K562 (cell line): ENCODE results near the gene KRT8. TPM values are rescaled to one million over a fixed set of nuclear protein-coding genes. Genes with fewer than 3 reads are reported as not detected.

Experiments
- C11orf30 ChIP-seq: fragments of 450-650 bp; IDR thresholded peaks from 2 replicates; pipeline ENCODE4 v1.6.1; 2016; ENCODE audit warnings: low read depth, mild to moderate bottlenecking
- DLX4 ChIP-seq: fragments of 250-450 bp; sonication (Bioruptor Pico); IDR thresholded peaks from 2 replicates; pipeline ENCODE4 v1.6.1; 2021; ENCODE audit warnings: mild to moderate bottlenecking
- NFIC ChIP-seq: fragments of 450-650 bp; IDR thresholded peaks from 2 replicates; pipeline ENCODE4 v1.6.1; 2017; ENCODE audit warnings: mild to moderate bottlenecking, inconsistent platforms
- ZKSCAN1 ChIP-seq: fragments of 150-350 bp; IDR thresholded peaks from 2 replicates; pipeline ENCODE4 v1.6.1; 2016; ENCODE audit warnings: low read depth, low read length
- ZNF318 ChIP-seq, 2 experiments: fragments of 450-650 bp; IDR thresholded peaks; 2 replicates each; pipeline ENCODE4 v1.6.1; 2016; ENCODE audit warnings: mild to moderate bottlenecking in 2 of 2, borderline replicate concordance in 1 of 2, low read depth in 1 of 2, moderate library complexity in 1 of 2
- ZNF444 ChIP-seq: fragments of 250-450 bp; sonication (Bioruptor Pico); IDR thresholded peaks from 2 replicates; pipeline ENCODE4 v1.4.0; 2020; ENCODE audit warnings: mild to moderate bottlenecking, moderate library complexity
- polyA plus RNA-seq, 8 experiments: library from polyadenylated mRNA; depleted of rRNA in 4 of 8; stranded (reverse) in 5 of 8; unstranded in 3 of 8; fragments of >200 nt; fragmentation: Nextera tagmentation in 2 of 8; fragmentation: Illumina TruSeq in 1 of 8; extraction: Ambion mirVana in 2 of 8; extraction: Trizol in 1 of 8; gene quantifications; 2 replicates each; pipeline versions ENCODE4 v1.2.1 to v1.2.3, GENCODE V29; 2011 to 2014; ENCODE audit warnings: inconsistent platforms in 1 of 8, missing spikeins in 1 of 8
- total RNA-seq, 7 experiments: library from RNA; depleted of rRNA in 6 of 7; stranded (reverse); fragments of >200 nt in 6 of 7; fragmentation: Illumina TruSeq in 2 of 7; extraction: Trizol in 2 of 7; gene quantifications; 2 replicates each; pipeline versions ENCODE4 v1.2.1 to v1.2.3, GENCODE V29; 2011 to 2021; ENCODE audit warnings: low replicate concordance in 1 of 7

KRT8 gene
- total and polyA plus RNA-seq, 9 of the 15 experiments (the other 6 are each of a cell fraction or from before 2014, with no cell fraction given), result 41.5 to 661 (median 260) TPM

- no peak for TF ChIP-seq ZNF318 (IDR thresholded peaks at IDR 0.05; ENCODE audit: borderline replicate concordance in 1 of 2, low read depth in 1 of 2)
- TF ChIP-seq ZKSCAN1, result no peak
- no peak for TF ChIP-seq C11orf30
- no peak for TF ChIP-seq NFIC
- no peak for TF ChIP-seq DLX4 (CRISPR knock-in tag)
- no peak for TF ChIP-seq ZNF444 (CRISPR knock-in tag)
These were observed 20.2 kb downstream of the KRT8 start (continued) for GRCh38 chr12:52884526-52885293.
